ENCODE data around the gene C10orf90.

The C10orf90 gene

DNA sequence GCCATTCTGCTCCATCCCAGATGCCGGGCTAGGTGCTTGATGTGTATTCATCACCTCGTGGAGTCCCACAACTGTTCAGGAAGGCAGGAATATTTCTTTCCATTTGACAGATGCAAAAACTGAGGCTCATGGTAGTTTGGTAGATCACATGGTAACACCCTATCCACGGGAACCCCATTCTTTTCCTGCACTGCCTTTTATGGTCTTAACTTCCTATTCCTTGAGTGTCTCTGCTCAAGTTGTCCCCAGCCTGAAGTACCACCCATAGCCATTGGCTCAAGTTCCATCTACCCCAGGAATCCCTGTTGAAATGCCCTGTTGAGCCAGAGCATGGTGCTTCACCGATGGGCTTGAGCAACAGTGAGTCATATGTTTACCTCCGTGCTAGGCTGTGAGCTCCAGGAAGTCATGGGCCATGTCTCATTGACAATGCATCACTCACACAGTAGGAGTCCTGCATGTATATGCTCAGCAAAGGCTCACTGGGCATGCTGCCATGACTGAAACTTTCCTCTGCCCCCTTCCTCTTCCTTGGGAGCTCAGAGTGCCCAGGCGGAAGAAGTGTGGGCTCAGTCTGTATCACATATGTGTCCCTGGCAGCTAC lies 210.5 kb downstream of the C10orf90 start:
- no peak for DNase-seq (ENCODE audit: low read depth)

DNA sequence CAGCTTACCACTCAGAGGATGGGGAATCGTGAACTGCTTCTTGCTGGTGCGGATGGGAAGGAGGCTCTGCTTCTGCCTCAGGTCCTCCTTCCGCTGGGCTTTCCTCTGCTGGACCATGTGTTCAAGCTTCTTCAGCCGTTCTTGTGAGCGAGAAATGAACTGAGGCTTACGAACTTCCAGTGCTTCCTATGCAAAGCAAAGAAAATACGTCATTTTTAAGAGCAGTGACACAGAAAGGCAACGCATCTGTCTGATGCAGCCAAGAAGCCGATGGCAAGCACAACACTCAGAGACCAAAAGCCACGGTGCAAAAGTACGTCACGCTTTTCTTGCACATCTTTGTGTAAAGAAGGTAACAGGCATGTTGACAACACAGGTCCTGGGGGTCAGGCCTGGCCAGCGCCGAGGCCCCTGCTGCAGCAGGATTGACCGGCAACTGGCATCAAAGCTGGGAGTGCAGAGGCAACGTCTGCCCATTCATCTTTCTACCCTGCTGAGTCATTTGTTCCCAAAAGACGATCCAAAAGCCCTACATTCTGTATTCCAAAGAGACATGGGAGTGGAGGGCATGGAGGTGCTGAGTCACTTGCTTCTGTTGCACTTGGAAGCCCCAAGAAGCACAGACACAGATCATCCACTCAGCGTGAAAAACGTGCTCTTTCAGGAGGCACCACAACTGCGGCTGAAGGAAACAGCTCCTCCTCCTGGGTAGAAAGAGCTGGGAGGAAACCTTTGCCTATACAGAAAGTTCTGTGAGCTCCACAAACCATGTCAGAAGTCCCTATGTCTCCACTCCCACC lies 211.3 kb downstream of the C10orf90 start:
- no peak for DNase-seq (ENCODE audit: low read depth)

DNA sequence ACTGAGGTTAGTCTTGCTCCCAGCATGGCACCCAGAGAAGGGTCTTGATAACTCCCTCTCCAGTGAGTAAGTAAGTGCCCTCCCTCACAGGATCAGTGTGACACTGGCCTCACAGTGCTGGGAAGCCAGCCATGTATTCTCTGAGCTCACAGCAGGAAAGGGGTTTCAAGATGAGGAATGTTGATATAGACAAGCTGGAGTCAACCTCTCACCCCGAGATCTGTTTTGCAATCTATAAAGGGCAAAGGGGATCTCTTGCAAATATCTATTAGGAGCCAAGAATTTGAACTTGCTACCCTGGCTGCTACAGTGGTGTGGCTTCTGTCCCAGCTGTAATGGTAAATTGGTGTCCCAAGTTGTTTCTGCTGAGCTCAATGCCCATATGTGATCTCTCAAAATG lies 212.0 kb downstream of the C10orf90 start:
- DNase-seq (ENCODE audit: low read depth): no peak

DNA sequence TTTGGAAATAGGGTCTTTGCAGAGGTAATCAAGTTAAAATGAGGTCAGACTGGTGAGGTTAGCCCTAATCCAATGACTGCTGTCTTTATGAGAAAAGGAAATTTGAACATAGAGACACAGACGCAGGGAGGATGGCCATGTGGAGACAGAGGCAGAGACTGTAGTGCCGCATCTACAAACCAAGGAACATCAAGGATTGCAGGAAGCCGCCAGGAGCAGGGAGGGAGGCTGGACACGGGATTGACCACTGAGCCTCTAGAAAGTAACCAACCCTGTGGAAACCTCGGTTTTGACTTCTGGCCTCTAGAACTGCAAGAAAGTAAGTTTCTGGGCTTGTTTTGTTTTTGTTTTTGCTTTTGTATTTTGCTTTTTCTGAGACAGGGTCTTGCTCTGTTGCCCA lies 213.9 kb downstream of the C10orf90 start:
- DNase-seq (ENCODE audit: low read depth): no peak

DNA sequence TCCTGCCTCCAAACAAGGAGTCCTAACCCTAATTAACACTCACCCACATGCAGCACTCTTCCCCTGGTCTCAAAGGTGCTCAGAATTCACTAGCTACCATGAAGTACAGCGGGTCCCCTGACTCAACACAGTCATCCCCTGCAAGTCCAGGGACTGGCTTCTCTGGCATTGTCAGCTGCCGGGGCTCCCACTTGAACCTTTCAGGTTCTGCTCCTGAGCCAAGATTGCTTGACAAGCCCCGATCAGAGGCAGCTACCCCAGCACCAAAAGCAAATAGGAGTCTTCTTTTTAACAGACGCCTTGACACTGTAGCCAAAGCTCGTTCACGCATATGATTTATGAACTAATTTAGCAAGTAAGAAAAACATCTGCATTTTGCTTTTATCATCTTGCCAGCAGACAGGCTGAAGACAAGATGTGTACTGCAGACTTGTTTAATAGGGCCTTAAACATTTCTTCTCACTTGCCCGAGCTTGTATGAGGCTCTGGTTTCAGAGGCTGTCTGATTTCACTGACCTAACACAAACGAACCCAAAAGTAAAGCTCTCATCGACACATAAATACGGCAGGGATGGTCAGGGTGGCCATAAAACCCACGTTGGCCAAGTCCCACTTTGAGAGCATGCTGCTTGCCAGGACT lies 214.6 kb downstream of the C10orf90 start:
- DNase-seq (ENCODE audit: low read depth): no peak

DNA sequence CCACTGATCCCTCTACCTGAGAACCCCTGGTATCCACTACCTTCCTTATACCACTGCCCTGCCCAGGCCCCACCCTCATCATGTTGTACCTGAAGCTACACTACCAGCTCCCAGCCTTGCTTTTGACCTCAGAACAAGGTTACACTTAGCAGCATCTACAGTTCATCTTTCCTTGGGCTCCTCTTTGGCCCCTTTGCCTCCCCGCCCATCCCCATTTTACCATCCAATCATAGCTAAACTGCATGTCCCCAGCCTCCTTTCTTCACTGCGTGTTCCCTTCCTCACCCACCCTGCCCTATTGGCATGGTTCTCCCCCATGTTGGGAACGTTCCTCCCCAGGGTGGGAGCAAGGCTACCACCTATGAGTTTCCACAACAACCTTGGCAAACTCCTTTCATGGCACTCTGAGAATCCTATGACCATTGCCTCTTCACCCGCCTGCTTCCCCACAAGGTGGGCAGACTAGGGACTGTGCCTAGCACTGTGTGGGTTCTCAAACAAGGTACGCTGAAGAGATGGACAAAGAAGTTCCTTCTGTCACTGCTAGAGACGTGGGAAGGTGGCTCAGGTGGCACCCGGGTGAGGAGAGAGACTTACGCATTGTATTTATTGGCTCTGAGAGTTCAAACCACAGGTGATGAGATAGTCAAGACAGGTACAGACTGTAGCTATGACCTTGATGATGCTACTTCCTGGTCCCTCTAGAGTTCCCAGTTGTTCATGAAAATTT lies 215.3 kb downstream of the C10orf90 start:
- DNase-seq (ENCODE audit: low read depth): no peak

DNA sequence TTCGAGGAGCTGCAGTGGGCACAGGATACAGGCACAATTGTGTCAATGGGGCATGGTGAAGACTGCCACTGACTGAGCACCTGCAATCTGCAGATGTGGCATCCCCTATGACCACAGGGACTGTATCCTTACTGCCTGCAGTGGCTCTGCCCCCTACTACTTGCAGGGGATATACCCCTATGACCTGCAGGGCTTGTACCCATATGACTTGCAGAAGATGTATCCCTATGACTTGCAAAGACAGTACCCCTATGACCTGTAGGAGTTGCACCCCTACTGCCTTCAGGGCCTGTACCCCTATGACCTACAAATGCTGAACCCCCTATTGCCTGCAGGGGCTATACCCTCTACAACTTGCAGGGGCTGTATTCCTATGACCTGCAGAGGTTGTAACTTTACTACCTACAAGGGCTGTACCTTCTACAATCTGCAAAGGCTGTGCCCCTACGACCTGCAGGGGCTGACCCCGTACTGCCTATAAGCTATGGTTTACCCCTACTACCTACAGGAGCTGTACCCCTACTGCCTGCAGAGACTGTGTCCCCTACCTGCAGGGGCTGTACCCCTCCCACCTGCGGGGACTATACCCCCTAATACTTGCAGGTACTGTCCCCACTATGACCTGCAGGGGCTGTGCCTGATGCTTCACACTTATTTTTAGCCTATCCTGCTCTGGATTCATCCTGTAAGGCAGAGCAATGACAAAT lies 216.3 kb downstream of the C10orf90 start:
- no peak for DNase-seq (ENCODE audit: low read depth)

DNA sequence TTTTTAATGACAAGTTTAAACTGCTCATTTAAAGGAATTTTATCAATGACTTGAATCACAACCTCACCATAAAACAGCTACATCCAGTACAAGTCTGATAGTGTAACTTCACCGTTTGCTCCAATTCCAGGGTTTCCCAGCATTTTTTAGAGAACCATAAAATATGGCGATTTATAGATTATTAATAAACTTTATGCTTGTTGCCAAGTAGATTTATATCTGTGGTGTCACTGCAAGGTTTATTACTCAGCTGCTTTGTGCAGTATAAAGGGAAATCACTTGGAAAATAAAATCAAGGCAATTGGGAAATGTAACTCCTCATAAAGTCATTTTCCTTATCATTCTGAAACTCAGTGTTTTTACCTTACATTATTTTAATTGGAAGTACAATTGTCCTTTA lies 218.2 kb downstream of the C10orf90 start:
- no peak for DNase-seq (ENCODE audit: low read depth)

DNA sequence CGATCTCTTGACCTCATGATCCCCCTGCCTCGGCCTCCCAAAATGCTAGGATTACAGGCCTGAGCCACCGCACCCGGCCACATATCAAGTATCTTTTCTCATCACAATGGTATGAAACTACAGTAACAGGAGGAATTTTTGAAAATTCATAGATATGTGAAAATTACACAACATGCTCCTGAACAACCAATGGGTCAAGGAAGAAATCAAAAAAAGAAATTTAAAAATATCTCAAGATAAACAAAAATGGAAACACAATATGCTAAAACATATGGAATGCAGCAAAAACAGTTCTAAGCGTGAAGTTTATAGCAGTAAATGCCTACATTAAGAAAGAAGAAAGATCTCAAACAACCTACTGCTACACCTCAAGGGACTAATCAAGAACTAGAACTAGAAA lies 222.4 kb downstream of the C10orf90 start:
- DNase-seq (ENCODE audit: low read depth): no peak

DNA sequence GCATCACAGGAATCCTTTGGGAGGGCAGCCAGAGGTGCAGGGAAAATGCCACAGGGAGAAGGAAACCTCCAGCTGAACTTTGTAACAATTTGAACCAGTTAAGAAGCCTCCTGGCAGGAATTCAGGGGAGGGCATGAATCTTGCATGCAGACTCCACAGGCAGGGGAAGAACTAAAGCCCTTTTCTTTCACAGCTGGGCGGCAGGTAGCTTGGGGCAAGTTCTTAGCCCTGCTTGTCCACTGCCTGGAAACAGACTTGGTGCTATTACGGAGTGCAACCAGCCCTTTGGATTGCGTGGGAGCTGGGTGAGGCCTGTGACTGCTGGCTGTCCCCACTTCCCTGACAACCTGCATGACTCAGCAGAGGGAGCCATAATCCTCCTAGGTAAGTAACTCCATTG lies 230.6 kb downstream of the C10orf90 start:
- DNase-seq (ENCODE audit: low read depth): no peak

DNA sequence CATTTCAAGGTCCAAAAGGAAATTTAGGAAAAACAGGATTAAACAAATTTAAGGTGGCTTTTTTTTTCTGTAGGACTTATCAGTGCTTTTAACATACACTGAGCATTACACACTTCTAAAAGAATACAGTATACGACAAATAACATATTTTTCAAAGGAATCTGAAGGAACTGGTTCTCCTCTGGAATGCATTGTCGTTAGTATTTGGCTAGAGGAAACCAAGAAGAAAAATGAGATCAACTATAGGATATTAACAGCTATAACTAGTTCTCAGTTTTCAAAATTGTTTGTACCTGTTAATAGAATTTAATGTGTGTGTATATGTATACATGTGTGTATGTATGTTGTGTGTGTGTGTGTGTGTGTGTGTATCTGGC lies 232.1 kb downstream of the C10orf90 start:
- DNase-seq (ENCODE audit: low read depth): no peak

DNA sequence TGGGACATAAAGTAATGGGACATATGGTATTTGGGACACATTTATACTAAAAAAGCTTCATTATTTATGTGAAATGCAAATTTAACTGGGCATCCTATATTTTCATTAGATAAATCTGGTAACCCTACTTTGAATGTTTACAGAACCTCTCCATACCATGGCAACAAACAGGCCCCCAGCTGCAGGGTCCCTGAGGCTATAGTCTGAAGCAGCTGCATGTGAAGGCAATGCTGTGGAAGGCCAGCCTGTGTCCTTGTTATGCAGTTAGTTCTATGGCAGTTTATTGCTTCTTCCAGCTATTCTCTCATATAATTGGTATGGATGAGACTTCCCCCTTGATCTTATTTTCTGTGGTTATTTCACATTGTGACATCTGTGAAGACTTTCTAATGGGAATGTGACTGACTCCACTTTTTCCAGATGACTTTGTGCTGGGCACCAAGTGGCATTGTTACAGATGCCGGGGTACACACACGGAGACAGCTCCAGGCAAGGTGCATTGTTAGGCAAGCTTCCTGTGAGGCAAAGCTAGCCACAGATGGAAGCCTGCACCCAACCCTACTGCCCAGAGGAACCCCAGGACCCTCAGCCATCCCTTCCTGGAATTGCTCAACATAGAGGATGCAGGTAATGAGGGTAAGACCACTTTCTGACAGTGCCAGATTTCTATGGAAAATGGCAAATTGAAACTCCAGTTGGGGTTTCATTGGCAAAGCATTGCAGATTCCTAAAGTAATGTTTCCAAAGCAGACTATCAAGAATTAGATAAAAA lies 232.7 kb downstream of the C10orf90 start:
- no peak for DNase-seq (ENCODE audit: low read depth)

DNA sequence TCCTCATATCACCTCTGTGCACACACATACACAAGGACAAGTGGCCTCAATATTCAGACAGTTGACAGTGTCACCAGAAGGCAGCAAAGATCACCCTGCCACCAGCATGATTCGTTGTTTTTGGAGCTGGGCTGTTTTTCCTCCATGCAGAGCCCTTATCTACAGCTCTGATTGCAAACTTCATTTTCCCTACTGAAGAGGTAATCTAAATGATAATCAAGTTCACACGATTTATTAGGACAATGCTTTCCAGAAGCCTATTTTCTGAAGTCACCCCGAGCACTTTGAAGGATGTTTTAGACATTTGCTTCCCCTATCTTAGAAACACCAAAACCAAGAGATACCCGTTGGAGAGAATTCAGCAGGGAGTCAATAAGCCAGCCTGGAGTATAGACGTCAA lies 236.3 kb downstream of the C10orf90 start:
- no peak for DNase-seq (ENCODE audit: low read depth)

DNA sequence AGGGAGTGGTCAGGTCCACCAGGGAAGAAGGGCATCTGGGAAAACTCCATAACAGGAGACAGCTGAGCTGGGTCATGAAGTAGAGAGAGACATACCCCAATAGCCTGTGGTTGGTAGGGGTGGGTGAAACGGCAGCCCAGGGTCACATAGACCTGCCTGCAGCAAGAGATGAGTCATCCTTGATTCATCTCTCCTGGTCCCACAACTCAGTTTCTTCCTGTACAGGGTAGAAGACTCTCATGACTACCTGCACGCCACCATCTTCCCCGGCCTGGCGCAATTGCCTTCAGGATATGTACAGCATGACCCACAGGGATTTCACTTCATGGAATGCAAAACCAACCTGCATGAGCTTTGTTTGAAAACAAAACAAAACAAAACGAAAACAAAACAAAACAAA lies 237.1 kb downstream of the C10orf90 start:
- DNase-seq (ENCODE audit: low read depth): no peak

DNA sequence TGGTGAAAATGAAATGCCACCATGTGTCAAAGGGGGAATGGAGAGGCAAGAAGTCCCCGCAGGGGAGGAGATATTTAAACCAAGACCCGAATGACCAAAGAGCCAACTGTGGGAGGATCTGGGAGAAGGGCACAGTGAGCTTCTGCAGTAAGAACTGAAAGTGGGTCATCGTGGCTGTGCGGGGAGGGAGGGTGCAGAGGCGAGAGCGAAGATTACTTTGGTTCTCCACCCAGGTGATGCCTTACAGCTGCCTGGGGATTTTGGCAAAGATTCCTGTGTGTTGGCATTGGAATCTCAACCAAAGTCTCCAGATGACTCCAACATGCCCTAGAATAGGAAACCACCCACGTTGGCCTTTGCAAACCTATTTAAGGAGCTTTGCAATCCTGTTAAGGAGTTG lies 238.0 kb downstream of the C10orf90 start:
- DNase-seq (ENCODE audit: low read depth): no peak

DNA sequence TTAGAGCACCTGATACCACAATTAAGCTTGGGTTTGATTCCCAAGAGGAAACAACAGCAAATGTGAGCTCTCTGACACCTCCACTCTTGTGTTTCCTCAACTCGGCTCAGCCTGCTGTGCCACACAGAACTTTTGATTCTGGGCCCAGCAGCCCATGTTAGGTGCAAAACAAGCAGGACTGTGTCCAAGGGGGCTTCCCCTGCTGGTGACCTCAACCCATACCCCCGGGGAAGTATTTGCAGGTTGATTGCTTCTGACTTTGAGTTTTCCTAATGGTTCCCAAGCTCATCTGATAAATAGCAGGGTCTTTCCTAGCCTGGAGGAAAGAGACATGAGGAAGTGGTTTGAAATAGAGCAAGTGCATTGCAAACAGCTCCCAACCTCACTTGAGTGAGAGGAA lies 238.7 kb downstream of the C10orf90 start:
- DNase-seq (ENCODE audit: low read depth): no peak

DNA sequence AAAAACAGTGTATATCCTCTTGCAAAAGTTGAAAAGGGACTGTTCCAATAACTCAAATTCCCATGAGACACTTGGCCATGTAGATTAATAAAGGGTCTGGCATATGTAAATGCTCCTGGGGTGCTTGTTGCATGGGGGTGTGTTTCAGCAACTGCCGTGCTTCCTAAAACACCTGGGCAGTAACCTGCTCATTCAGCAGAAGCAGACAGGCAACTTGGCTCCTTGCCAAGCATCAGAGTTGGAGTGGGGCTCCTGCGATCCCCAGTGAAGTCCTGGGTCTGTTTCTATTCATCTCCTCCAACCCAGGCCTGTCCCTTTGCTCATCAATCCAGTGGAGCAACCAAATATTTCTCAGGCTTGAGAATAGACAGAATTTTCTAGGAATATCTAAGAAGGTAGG lies 240.0 kb downstream of the C10orf90 start:
- no peak for DNase-seq (ENCODE audit: low read depth)

DNA sequence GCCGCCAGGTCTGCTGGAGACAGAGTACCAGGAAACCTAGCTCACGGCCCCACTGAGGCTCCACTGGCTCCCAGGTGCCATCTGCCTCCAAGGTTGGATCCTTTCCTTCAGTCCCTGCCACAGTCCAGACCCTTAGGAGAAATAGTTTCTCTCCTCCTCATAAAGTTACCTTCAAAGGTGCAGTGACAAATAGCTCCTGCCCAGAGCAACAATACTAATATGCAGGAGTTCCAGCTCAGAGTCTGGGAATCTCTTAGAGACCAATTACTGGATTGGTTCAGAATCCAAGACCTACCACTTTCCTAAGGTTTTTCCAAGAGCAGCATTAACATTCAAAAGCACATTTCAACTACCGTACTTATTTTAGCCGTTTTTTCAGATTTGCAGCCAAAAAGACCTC lies 241.2 kb downstream of the C10orf90 start:
- no peak for DNase-seq (ENCODE audit: low read depth)

DNA sequence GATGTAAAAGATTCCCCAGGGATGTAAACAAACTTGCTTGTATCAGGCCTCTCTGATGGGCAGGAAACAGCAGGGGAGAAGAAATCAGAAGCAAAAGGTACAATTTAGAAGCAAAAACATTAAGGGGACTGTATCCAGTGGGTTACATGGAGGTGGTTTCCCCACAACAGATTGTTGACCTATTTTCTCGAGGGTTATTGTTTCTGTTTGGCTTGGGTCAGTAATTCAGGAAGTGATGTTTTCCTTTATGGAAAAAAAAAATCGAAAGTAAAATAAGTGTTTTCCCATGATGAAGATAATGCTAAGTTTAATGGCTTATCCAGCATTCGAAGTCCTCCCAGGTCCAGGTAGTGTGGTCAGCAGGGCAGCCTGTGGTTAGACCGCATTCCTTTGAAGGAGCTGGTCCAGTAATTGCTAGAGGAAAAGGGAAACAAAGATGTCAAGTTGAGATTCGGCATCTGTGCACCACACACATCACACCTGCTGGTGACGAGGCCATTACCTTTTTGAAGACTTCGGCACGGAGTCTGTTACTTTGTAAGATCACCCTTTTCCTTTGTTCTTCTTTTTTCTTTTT lies 244.9 kb downstream of the C10orf90 start:
- DNase-seq (ENCODE audit: low read depth): no peak

DNA sequence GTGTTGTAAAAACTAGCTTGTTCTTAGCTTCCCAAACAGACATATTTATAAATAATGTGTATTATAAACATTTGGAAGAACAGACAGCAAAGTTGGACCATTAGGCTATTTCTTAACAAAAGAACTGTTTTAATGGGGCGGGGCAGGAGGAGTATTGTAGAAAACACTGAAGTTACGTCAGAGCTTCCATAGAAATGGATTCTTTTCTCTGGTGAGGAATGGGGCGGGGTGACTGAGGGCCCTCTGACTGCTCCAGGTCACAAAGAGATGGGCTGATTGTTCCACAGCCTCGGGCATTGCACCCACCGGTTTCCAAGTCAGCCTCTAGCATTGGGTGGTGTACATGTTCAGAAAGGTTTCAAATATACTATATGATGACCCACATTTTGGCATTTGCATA lies 245.5 kb downstream of the C10orf90 start:
- no peak for DNase-seq (ENCODE audit: low read depth)
